ENCODE measurements around the gene OPRL1.
A peak's percentile ranks its signal among the peaks of the same experiment; 100 is the strongest.

OPRL1 gene

DNA sequence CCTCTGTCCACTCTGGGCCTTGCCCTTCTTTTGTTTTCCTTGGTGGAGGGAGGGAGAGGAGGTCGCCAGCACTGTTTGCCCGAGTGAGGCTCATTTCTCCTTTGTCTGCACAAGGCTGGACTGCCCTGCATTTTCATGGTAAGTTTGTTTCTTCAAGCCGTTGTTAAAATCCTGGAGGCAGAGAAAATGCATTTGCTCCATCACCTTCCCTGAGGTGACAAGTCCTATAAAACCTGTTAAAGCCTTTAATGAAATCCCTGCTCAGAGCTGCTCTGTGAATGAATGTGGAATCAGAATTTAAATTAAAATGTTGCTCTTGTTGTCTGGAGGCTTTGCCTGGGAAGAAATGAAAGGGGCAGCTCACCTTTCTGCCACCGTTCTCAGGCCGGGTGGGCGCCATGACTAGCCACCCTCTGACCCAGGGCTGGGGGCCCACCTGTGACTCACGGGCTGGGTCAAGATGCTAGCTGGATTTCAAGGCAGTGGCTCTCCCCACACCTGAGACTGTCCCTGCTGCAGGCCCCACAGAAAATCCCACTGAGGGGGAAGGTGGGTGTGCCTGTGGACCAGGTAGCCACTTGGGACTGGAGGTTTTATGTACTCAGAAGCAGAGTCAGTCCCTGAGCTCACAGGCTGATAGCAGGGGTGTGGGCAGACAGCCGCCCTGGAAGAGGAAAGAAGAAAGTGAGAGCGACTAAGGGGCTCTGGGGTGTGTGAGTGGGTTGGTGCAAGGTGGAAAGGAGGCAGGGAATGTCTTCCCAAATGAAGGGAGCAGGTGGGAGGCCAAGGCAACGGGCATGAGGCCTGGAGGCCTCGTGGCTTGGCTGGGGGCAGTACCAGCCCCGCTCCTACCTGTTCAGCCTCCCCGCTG lies 60.4 kb downstream of the OPRL1 start:
- DNase-seq (ENCODE audit: low spot score): no peak
- no peak for FAIRE-seq

- FAIRE-seq (no peak), DNase-seq (ENCODE audit: low spot score) (no peak)
Observed at GRCh38 chr20:64140956-64141355, 61.1 kb downstream of the OPRL1 start.

DNA sequence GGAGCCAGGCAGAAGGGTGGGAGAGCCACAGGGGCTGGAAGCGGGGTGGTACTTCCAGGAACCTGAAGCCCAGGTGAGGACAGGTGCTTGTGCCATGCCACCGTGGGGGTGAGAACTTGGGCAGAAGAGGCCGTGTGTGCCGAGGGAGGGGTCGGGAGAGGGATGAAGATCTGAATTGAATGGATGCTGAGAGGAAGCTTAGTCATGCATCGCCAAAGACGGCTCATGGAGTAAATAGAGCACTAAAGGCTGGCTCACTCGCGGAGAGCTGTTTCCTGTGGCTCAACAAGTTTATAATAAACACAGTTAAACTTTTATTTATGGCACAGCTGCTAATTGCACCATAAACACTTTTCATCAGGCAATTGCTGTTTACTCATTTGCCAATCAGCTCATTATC lies 62.7 kb downstream of the OPRL1 start:
- FAIRE-seq (no peak), DNase-seq (ENCODE audit: low spot score) (no peak)

GRCh38 chr20:64143018-64143801 lies 63.3 kb downstream of the OPRL1 start:
- FAIRE-seq: no peak
- no peak for DNase-seq (ENCODE audit: low spot score)

- peak; percentile 78 for FAIRE-seq
Observed at GRCh38 chr20:64144144-64144912, 64.4 kb downstream of the OPRL1 start.

DNA sequence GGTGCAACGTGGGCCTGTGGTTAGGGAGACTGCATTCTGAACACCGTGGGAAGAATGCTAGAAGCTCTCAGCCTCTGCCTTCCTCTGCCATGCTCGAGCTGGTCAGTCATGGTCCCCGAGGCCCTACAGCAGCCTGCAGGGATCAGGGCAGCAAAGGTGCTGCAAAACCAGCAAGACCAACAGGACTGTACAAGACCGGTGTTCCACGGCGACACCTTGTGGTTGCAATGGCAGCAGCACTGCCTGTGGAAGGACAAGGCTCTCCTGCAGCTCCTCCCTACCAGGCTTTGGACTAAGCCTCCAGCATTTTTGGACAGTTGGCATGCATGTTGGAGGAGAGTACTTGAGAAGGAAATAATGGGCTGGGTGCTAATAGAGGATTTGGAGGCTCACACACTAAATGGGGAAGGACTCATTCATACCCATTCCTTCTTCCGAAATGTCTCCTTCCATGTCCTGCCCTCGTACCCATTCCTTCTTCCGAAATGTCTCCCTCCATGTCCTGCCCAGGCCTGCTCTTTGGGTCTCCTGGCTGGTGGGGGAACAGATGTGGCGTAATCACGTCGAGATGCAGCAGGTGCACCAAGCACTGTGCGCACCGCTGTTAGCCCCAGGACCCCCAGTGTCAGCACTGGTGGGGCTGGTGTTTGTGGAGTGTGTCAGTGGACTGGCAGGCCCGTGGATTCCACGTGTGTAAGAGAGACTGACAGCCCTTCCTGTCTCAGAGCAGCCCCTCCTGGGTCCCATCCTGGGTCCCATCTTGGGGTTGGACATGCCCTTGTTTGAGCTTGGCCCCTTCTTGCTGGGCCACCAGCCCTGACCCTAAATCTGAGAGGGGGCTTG lies 65.8 kb downstream of the OPRL1 start:
- DNase-seq (ENCODE audit: low spot score) (no peak), FAIRE-seq (no peak)

More at GRCh38 chr20:64144144-64144912, 64.4 kb downstream of the OPRL1 start:
- DNase-seq (ENCODE audit: low spot score): no peak

DNA sequence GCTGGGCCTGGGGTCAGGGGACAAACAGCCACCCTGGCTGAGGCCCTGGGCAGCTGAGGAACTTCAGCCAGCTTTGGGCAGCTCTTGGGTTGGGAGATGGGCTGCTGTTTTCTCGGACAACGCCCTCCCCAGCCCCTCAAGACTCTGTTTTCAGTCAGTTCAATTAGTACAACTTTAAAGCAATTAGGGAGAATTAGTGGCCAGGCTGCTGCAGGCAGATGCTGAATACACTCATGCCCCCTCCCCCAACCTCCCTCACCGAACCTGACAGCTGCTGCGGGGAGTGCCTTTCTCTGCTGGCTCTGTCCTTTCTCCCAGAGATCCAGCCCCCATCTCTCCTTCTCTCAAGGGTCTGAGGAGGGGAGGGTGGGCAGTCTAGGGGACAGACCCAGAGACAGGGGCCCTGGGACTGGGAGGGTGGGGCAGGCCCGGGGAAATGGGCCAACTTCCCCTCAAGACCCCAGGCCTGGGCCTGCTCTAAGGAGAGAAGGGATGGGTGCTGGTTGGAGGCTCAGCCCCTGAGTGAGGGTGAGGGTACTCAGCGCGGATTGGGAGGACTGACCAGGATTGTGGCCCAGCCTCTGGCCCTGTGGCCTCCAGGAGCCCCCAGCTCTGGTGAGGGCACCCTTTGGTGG lies 66.5 kb downstream of the OPRL1 start:
- DNase-seq (ENCODE audit: low spot score) (no peak), FAIRE-seq (no peak)

GRCh38 chr20:64146936-64147477 lies 67.1 kb downstream of the OPRL1 start:
- FAIRE-seq (no peak), DNase-seq (ENCODE audit: low spot score) (no peak)

GRCh38 chr20:64148581-64148980 lies 68.7 kb downstream of the OPRL1 start:
- DNase-seq (ENCODE audit: low spot score) (no peak), FAIRE-seq (no peak)

DNA sequence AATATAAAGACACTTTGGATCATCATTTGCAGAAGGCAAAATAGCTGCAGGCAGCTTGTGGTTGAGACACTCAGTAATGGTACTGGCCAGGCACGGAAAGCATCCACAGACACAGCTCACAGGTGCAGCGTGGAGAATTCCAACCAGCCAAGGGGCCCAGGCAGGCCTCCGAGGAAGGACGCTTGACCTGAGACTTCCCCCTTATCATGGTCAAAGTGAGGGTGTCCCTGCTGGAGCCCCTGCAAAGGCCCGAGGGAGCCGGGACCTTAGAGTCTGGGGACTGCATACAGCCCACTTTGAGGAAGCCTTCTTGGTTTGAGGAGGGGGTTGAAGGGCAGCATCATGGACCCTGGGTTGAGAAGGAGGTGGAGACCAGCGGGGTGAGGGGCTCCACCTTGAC lies 69.3 kb downstream of the OPRL1 start:
- DNase-seq (ENCODE audit: low spot score) (no peak), FAIRE-seq (no peak)

GRCh38 chr20:64149809-64150560 lies 70.1 kb downstream of the OPRL1 start:
- DNase-seq (ENCODE audit: low spot score) (no peak), FAIRE-seq (peak; percentile 76)
